Measurements from ENCODE around the gene NHEJ1. TPM values are rescaled to one million over a fixed set of nuclear protein-coding genes. Genes with fewer than 3 reads are reported as not detected.

NHEJ1 gene
- polyA plus RNA-seq, 1 donor (not counting 4 experiments of a cell fraction or from before 2014, with no cell fraction given), result 13.1 TPM

DNA sequence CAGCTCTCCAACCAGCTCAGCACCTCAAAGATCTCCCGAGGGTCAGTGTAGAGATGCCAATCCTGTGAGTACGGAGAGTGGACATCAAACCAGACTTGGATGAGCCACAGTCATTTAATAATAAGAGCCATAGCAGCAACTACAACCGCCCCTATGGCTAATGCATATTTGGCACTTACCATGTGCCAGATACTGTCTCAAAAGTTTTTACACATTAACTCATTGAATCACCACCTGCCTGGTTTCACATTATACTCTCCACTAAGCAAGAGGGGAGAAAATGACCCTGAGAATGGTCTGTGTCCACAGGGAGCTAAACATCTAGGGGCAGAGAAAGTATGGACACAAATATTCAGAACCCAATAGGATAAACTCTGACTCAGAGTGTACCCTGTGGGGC is 13.5 kb upstream of the NHEJ1 start:
- H3K4me3 ChIP-seq (ENCODE audit: control insufficient read depth in 2 of 3, extremely low read depth in 1 of 3, insufficient read depth in 2 of 3, low read depth in 1 of 3, low read length in 3 of 3), result no peak overlapping the region

GRCh38 chr2:219173176-219173575 is 12.6 kb upstream of the NHEJ1 start:
- no peak overlapping the region for H3K27ac ChIP-seq (ENCODE audit: control insufficient read depth, insufficient read depth, low read length)
- H2AFZ ChIP-seq (ENCODE audit: control insufficient read depth, low read length), result no peak overlapping the region
- dilution Hi-C loops (cut with MboI; ENCODE audit: extremely low pct_ligation_motif_present, low sequenced_read_pairs), result no loop called here
- H3K36me3 ChIP-seq (ENCODE audit: control insufficient read depth in 2 of 2, extremely low read depth in 1 of 2, insufficient read depth in 2 of 2, low read length in 2 of 2), result peaks cover 15 to 18% of the 10 kb centered on the region in 2 experiments
- peaks cover 12% of the 10 kb centered on the region for H3K4me1 ChIP-seq (ENCODE audit: control insufficient read depth, extremely low read depth, insufficient read depth, low read length)
- no peaks in the 10 kb centered on the region for H3K27me3 ChIP-seq (ENCODE audit: control insufficient read depth, extremely low read depth, insufficient read depth, low read length)
- peaks cover 10% of the 10 kb centered on the region for H3K79me2 ChIP-seq (ENCODE audit: control insufficient read depth, insufficient read depth, low read length)
- no peaks in the 10 kb centered on the region for H3K9me1 ChIP-seq (ENCODE audit: control insufficient read depth, extremely low read depth, insufficient read depth, low read length)
- H3K4me3 ChIP-seq (ENCODE audit: control insufficient read depth in 2 of 3, extremely low read depth in 1 of 3, insufficient read depth in 2 of 3, low read depth in 1 of 3, low read length in 3 of 3), result no peak overlapping the region
- DNase-seq (ENCODE audit: low read depth, low spot score), result no peak
- TF ChIP-seq EZH2 (IDR thresholded peaks at IDR 0.05; ENCODE audit: low read length), result no peak
- TF ChIP-seq, protein P1, sequence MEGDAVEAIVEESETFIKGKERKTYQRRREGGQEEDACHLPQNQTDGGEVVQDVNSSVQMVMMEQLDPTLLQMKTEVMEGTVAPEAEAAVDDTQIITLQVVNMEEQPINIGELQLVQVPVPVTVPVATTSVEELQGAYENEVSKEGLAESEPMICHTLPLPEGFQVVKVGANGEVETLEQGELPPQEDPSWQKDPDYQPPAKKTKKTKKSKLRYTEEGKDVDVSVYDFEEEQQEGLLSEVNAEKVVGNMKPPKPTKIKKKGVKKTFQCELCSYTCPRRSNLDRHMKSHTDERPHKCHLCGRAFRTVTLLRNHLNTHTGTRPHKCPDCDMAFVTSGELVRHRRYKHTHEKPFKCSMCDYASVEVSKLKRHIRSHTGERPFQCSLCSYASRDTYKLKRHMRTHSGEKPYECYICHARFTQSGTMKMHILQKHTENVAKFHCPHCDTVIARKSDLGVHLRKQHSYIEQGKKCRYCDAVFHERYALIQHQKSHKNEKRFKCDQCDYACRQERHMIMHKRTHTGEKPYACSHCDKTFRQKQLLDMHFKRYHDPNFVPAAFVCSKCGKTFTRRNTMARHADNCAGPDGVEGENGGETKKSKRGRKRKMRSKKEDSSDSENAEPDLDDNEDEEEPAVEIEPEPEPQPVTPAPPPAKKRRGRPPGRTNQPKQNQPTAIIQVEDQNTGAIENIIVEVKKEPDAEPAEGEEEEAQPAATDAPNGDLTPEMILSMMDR (optimal IDR thresholded peaks at IDR 0.05 in 1 of 3, IDR thresholded peaks at IDR 0.05 in 1 of 3, conservative IDR thresholded peaks at IDR 0.05 in 1 of 3; ENCODE audit: extremely low read depth in 1 of 3, insufficient read depth in 2 of 3, low read length in 3 of 3), result no peak
- no peaks in the 10 kb centered on the region for H4K20me1 ChIP-seq (ENCODE audit: control insufficient read depth, extremely low read depth, insufficient read depth, low read length)
- no peak overlapping the region for H3K9ac ChIP-seq (ENCODE audit: control insufficient read depth, extremely low read depth, insufficient read depth, low read length)
- no peak overlapping the region for H3K4me2 ChIP-seq (ENCODE audit: control insufficient read depth, extremely low read depth, insufficient read depth, low read depth, low read length)
- no peaks in the 10 kb centered on the region for H3K9me3 ChIP-seq (ENCODE audit: control insufficient read depth, low read depth, low read length)
- FAIRE-seq, result no peak

More for the DNA sequence above, 13.5 kb upstream of the NHEJ1 start:
- Histone ChIP-seq H3K27me3 (ENCODE audit: control insufficient read depth, extremely low read depth, insufficient read depth, low read length) (no peaks in the 10 kb centered on the region), H3K36me3 (ENCODE audit: control insufficient read depth in 2 of 2, extremely low read depth in 1 of 2, insufficient read depth in 2 of 2, low read length in 2 of 2) (peaks cover 15 to 18% of the 10 kb centered on the region in 2 experiments), H3K27ac (ENCODE audit: control insufficient read depth, insufficient read depth, low read length) (no peak overlapping the region), H3K79me2 (ENCODE audit: control insufficient read depth, insufficient read depth, low read length) (peaks cover 16% of the 10 kb centered on the region), H2AFZ (ENCODE audit: control insufficient read depth, low read length) (no peak overlapping the region), H3K9ac (ENCODE audit: control insufficient read depth, extremely low read depth, insufficient read depth, low read length) (no peak overlapping the region), H3K4me2 (ENCODE audit: control insufficient read depth, extremely low read depth, insufficient read depth, low read depth, low read length) (no peak overlapping the region), H3K9me1 (ENCODE audit: control insufficient read depth, extremely low read depth, insufficient read depth, low read length) (no peaks in the 10 kb centered on the region), H3K9me3 (ENCODE audit: control insufficient read depth, low read depth, low read length) (no peaks in the 10 kb centered on the region), H3K4me1 (ENCODE audit: control insufficient read depth, extremely low read depth, insufficient read depth, low read length) (peaks cover 17% of the 10 kb centered on the region), H4K20me1 (ENCODE audit: control insufficient read depth, extremely low read depth, insufficient read depth, low read length) (no peaks in the 10 kb centered on the region)
- dilution Hi-C loops (cut with MboI; ENCODE audit: extremely low pct_ligation_motif_present, low sequenced_read_pairs), result no loop called here
- TF ChIP-seq EZH2 (IDR thresholded peaks at IDR 0.05; ENCODE audit: low read length), result no peak
- TF ChIP-seq, protein P1 (optimal IDR thresholded peaks at IDR 0.05 in 1 of 3, IDR thresholded peaks at IDR 0.05 in 1 of 3, conservative IDR thresholded peaks at IDR 0.05 in 1 of 3; ENCODE audit: extremely low read depth in 1 of 3, insufficient read depth in 2 of 3, low read length in 3 of 3), result no peak
- DNase-seq (ENCODE audit: low read depth, low spot score) (no peak), FAIRE-seq (no peak)
